Measurements from ENCODE around the gene SYT1. TPM values are rescaled to one million over a fixed set of nuclear protein-coding genes. Genes with fewer than 3 reads are reported as not detected.

The SYT1 gene
- total and polyA plus RNA-seq, 2 donors (not counting 3 experiments of a cell fraction or from before 2014, with no cell fraction given), result 3.2 to 15.3 TPM

DNA sequence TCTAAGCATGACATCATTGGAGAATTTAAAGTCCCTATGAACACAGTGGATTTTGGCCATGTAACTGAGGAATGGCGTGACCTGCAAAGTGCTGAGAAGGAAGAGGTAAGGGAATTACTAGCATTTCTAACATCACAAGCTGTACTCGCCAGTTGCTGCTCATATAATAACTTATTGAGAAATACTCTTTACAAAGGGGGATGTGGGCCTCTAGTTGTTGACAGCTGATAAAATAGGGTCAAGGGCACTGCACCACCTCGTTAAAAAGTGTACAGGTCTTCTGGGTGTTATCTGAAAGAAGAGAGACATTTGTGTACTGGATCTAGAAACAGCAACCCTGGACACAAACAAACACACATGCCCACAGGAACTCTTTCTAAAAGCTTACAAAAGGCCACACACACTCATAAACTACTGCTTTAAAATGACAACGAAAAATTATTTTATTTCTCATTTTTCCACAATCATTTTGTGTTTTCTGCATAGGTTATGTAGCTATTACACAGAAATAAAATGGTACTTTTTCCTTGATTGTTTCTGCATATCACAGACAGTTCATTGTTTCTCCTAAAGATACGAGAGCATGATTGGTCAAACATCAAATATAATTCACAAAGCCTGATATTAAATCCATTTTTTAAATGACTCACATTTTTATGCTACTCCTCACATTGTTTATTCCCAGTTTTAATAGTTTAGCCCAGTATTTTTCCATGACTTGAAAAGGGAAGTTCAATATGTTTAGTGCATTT, 435.0 kb downstream of the SYT1 start:
- Histone ChIP-seq H3K9ac (replicated peaks; ENCODE audit: extremely low read depth, insufficient read depth, low read length) (no peak overlapping the region), H3K9me3 (replicated peaks; ENCODE audit: control insufficient read depth, insufficient read depth, low read length) (no peaks in the 10 kb centered on the region), H3K4me2 (ENCODE audit: insufficient read depth, low read length) (no peak overlapping the region), H3K4me3 (replicated peaks in 1 of 3; ENCODE audit: insufficient read depth in 1 of 3, low read depth in 1 of 3, low read length in 3 of 3) (no peak overlapping the region), H3K9me1 (replicated peaks; ENCODE audit: control insufficient read depth, extremely low read depth, insufficient read depth, low read length) (no peaks in the 10 kb centered on the region), H3K79me2 (ENCODE audit: control insufficient read depth, insufficient read depth, low read length) (no peaks in the 10 kb centered on the region), H3K27ac (ENCODE audit: insufficient read depth, low read depth, low read length) (no peak overlapping the region), H4K20me1 (replicated peaks; ENCODE audit: control insufficient read depth, extremely low read depth, insufficient read depth, low read length) (no peaks in the 10 kb centered on the region), H3K27me3 (ENCODE audit: control insufficient read depth in 2 of 2, insufficient read depth in 2 of 2, low read length in 2 of 2) (no peaks in the 10 kb centered on the region), H2AFZ (ENCODE audit: low read depth, low read length) (no peak overlapping the region), H3K4me1 (ENCODE audit: control insufficient read depth, extremely low read depth, insufficient read depth, low read length) (peaks cover 36% of the 10 kb centered on the region), H3K36me3 (ENCODE audit: control insufficient read depth in 2 of 2, extremely low read depth in 1 of 2, insufficient read depth in 2 of 2, low read length in 2 of 2) (no peaks in the 10 kb centered on the region)
- no TSS peak for BruUV-seq (replicated peaks)
- CTCF ChIA-PET, result interaction anchor here (0.6 to 0.9 kb wide), 2 partner anchors 10 to 435 kb away, joined by 3 to 5 read pairs; partner anchors contain the start of gene SYT1
- dilution Hi-C loops (cut with MboI; ENCODE audit: extremely low pct_ligation_motif_present, low sequenced_read_pairs), result no loop called here
- DNase-seq (ENCODE audit: low read depth, low spot score), result no peak
- intact Hi-C loops (cut with micrococcal nuclease), result no loop called here
- TF ChIP-seq POLR2A (IDR thresholded peaks at IDR 0.05; ENCODE audit: low read depth, low read length) (no peak), MYC (IDR thresholded peaks at IDR 0.05; ENCODE audit: low read depth, low read length) (no peak), JUN (IDR thresholded peaks at IDR 0.05; ENCODE audit: borderline replicate concordance, insufficient read depth, insufficient read length, low read depth) (no peak), FOS (IDR thresholded peaks at IDR 0.05; ENCODE audit: borderline replicate concordance, insufficient read depth, low read length) (no peak), EZH2 (IDR thresholded peaks at IDR 0.05; ENCODE audit: borderline replicate concordance, low read depth, low read length, severe bottlenecking) (no peak), GATA2 (IDR thresholded peaks at IDR 0.05; ENCODE audit: insufficient read depth, insufficient read length, low read depth, low read length) (no peak)
- POLR2A ChIA-PET, result no interaction called here
- FAIRE-seq, result no peak

GRCh38 chr12:79300199-79300568, 435.6 kb downstream of the SYT1 start:
- H3K9me1 ChIP-seq (replicated peaks; ENCODE audit: control insufficient read depth, extremely low read depth, insufficient read depth, low read length), result no peaks in the 10 kb centered on the region
- intact Hi-C loops (cut with micrococcal nuclease) (no loop called here), dilution Hi-C loops (cut with MboI; ENCODE audit: extremely low pct_ligation_motif_present, low sequenced_read_pairs) (no loop called here)
- H4K20me1 ChIP-seq (replicated peaks; ENCODE audit: control insufficient read depth, extremely low read depth, insufficient read depth, low read length), result no peaks in the 10 kb centered on the region
- no peaks in the 10 kb centered on the region for H3K79me2 ChIP-seq (ENCODE audit: control insufficient read depth, insufficient read depth, low read length)
- CTCF ChIA-PET, result interaction anchor here (0.6 to 0.9 kb wide), 2 partner anchors 11 to 436 kb away, joined by 3 to 5 read pairs; partner anchors contain the start of gene SYT1
- no peak overlapping the region for H3K27ac ChIP-seq (ENCODE audit: insufficient read depth, low read depth, low read length)
- H3K4me2 ChIP-seq (ENCODE audit: insufficient read depth, low read length), result no peak overlapping the region
- H3K4me3 ChIP-seq (replicated peaks in 1 of 3; ENCODE audit: insufficient read depth in 1 of 3, low read depth in 1 of 3, low read length in 3 of 3), result no peak overlapping the region
- POLR2A ChIA-PET, result no interaction called here
- FAIRE-seq (no peak), DNase-seq (ENCODE audit: low read depth, low spot score) (no peak)
- no peaks in the 10 kb centered on the region for H3K9me3 ChIP-seq (replicated peaks; ENCODE audit: control insufficient read depth, insufficient read depth, low read length)
- peaks cover 36% of the 10 kb centered on the region for H3K4me1 ChIP-seq (ENCODE audit: control insufficient read depth, extremely low read depth, insufficient read depth, low read length)
- H2AFZ ChIP-seq (ENCODE audit: low read depth, low read length), result no peak overlapping the region
- H3K9ac ChIP-seq (replicated peaks; ENCODE audit: extremely low read depth, insufficient read depth, low read length), result no peak overlapping the region
- H3K36me3 ChIP-seq (ENCODE audit: control insufficient read depth in 2 of 2, extremely low read depth in 1 of 2, insufficient read depth in 2 of 2, low read length in 2 of 2), result no peaks in the 10 kb centered on the region
- no TSS peak for BruUV-seq (replicated peaks)
- no peaks in the 10 kb centered on the region for H3K27me3 ChIP-seq (ENCODE audit: control insufficient read depth in 2 of 2, insufficient read depth in 2 of 2, low read length in 2 of 2)
- TF ChIP-seq EZH2 (IDR thresholded peaks at IDR 0.05; ENCODE audit: borderline replicate concordance, low read depth, low read length, severe bottlenecking) (no peak), MYC (IDR thresholded peaks at IDR 0.05; ENCODE audit: low read depth, low read length) (no peak), CTCF (IDR thresholded peaks at IDR 0.05; ENCODE audit: extremely low read depth in 1 of 2, insufficient read depth in 1 of 2, low read depth in 1 of 2, low read length in 2 of 2) (no peak), JUN (IDR thresholded peaks at IDR 0.05; ENCODE audit: borderline replicate concordance, insufficient read depth, insufficient read length, low read depth) (no peak), POLR2AphosphoS5 (IDR thresholded peaks at IDR 0.05; ENCODE audit: insufficient read depth, low read depth, low read length) (no peak), POLR2A (IDR thresholded peaks at IDR 0.05; ENCODE audit: low read depth, low read length) (no peak)
- TF ChIP-seq, protein P1, sequence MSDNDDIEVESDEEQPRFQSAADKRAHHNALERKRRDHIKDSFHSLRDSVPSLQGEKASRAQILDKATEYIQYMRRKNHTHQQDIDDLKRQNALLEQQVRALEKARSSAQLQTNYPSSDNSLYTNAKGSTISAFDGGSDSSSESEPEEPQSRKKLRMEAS (IDR thresholded peaks at IDR 0.05; ENCODE audit: insufficient read depth, insufficient read length), result no peak

Data from endothelial cell of umbilical vein (primary cell).